ENCODE measurements around the gene KEAP1. TPM values are rescaled to one million over a fixed set of nuclear protein-coding genes. Genes with fewer than 3 reads are reported as not detected.

Gene KEAP1
- total and polyA plus RNA-seq, 2 donors from 2014 or later = 60.8 to 79.4 TPM

GRCh38 chr19:10517361-10517759, 14.2 kb upstream of the KEAP1 start, which contains the start of gene S1PR5:
S1PR5 (minus strand) TSS chr19:10517447; CDS start chr19:10515011, 2,436 bp downstream.
- no peak for FAIRE-seq
- H3K9ac ChIP-seq (ENCODE audit: low read length in 3 of 3) = no peak within 1 kb of the TSS
- intact Hi-C loops (cut with DNase I) = no loop called here
- peaks cover 35% of the 10 kb centered on the region for H3K27me3 ChIP-seq (ENCODE audit: control insufficient read depth, insufficient read depth, low read length)
- peak within 1 kb of the TSS in 1 of 2 donors; percentile 36 for H3K27ac ChIP-seq (ENCODE audit: low read depth in 2 of 2, low read length in 2 of 2)
- peaks cover 0 to 6% (median 4%) of the 10 kb centered on the region in 3 donors for H3K4me1 ChIP-seq (ENCODE audit: control insufficient read depth in 2 of 3, insufficient read depth in 2 of 3, low read depth in 1 of 3, low read length in 3 of 3)
- H3K9me3 ChIP-seq (ENCODE audit: control insufficient read depth in 2 of 3, insufficient read depth in 1 of 3, low read length in 3 of 3) = no peaks in the 10 kb centered on the region
- peak in 4 of 5 donors; percentile 18 to 81 (median 48) for DNase-seq
- TF ChIP-seq, protein P1, sequence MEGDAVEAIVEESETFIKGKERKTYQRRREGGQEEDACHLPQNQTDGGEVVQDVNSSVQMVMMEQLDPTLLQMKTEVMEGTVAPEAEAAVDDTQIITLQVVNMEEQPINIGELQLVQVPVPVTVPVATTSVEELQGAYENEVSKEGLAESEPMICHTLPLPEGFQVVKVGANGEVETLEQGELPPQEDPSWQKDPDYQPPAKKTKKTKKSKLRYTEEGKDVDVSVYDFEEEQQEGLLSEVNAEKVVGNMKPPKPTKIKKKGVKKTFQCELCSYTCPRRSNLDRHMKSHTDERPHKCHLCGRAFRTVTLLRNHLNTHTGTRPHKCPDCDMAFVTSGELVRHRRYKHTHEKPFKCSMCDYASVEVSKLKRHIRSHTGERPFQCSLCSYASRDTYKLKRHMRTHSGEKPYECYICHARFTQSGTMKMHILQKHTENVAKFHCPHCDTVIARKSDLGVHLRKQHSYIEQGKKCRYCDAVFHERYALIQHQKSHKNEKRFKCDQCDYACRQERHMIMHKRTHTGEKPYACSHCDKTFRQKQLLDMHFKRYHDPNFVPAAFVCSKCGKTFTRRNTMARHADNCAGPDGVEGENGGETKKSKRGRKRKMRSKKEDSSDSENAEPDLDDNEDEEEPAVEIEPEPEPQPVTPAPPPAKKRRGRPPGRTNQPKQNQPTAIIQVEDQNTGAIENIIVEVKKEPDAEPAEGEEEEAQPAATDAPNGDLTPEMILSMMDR (IDR thresholded peaks at IDR 0.05; ENCODE audit: borderline replicate concordance, extremely low read depth, insufficient read depth) = no peak
- peak within 1 kb of the TSS in 1 of 3 donors; percentile 35 for H3K4me3 ChIP-seq (ENCODE audit: low read length in 3 of 3)
- no peaks in the 10 kb centered on the region for H3K36me3 ChIP-seq (ENCODE audit: control insufficient read depth in 2 of 3, insufficient read depth in 3 of 3, low read length in 3 of 3)

DNA sequence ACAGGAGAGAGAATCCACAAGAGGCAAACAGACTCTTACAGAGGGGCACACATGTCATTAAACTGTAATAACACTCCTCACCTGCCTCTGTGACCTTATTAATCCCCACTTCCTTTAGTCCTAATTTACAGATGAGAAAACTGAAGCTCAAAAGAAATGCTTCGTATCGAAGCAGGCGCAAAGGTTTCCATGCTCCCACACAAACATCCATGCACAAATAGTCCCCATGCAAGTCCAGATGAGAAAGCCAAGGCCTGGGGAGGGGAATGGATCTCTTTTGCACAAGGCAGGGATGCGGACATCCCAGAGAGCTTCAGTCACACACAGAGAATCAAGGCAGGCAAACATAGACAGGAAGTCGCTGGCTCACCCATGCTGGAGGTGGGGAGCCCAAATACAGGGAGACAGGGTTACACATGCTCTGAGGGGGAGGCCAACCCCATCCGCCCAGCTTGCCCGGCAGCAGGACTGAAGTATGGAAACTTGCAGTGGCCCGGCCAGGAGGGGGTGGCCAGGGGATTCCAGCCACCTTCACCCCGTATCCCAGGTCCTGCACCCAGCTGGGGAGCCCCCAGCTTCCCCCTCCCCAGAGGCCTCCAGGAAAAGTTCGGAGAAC, 13.6 kb upstream of the KEAP1 start:
- TF ChIP-seq, protein P1 (IDR thresholded peaks at IDR 0.05; ENCODE audit: borderline replicate concordance, extremely low read depth, insufficient read depth) = no peak
- H3K4me1 ChIP-seq (ENCODE audit: control insufficient read depth in 2 of 3, insufficient read depth in 2 of 3, low read depth in 1 of 3, low read length in 3 of 3) = peaks cover 0 to 6% (median 4%) of the 10 kb centered on the region in 3 donors
- no peak overlapping the region for H3K27ac ChIP-seq (ENCODE audit: low read depth in 2 of 2, low read length in 2 of 2)
- no peak overlapping the region for H3K9ac ChIP-seq (ENCODE audit: low read length in 3 of 3)
- H3K9me3 ChIP-seq (ENCODE audit: control insufficient read depth in 2 of 3, insufficient read depth in 1 of 3, low read length in 3 of 3) = no peaks in the 10 kb centered on the region
- peak overlapping the region in 1 of 3 donors; percentile 35 for H3K4me3 ChIP-seq (ENCODE audit: low read length in 3 of 3)
- intact Hi-C loops (cut with DNase I) = no loop called here
- no peak for DNase-seq
- H3K36me3 ChIP-seq (ENCODE audit: control insufficient read depth in 2 of 3, insufficient read depth in 3 of 3, low read length in 3 of 3) = no peaks in the 10 kb centered on the region
- FAIRE-seq = no peak
- H3K27me3 ChIP-seq (ENCODE audit: control insufficient read depth, insufficient read depth, low read length) = peaks cover 35% of the 10 kb centered on the region

- H3K9me3 ChIP-seq (ENCODE audit: control insufficient read depth in 2 of 3, insufficient read depth in 1 of 3, low read length in 3 of 3) = no peaks in the 10 kb centered on the region
- TF ChIP-seq, protein P1 (IDR thresholded peaks at IDR 0.05; ENCODE audit: borderline replicate concordance, extremely low read depth, insufficient read depth) = no peak
- no peaks in the 10 kb centered on the region for H3K36me3 ChIP-seq (ENCODE audit: control insufficient read depth in 2 of 3, insufficient read depth in 3 of 3, low read length in 3 of 3)
- no peak overlapping the region for H3K27ac ChIP-seq (ENCODE audit: low read depth in 2 of 2, low read length in 2 of 2)
- H3K4me1 ChIP-seq (ENCODE audit: control insufficient read depth in 2 of 3, insufficient read depth in 2 of 3, low read depth in 1 of 3, low read length in 3 of 3) = peaks cover 0 to 6% (median 4%) of the 10 kb centered on the region in 3 donors
- peaks cover 35% of the 10 kb centered on the region for H3K27me3 ChIP-seq (ENCODE audit: control insufficient read depth, insufficient read depth, low read length)
- intact Hi-C loops (cut with DNase I) = no loop called here
- DNase-seq (no peak), FAIRE-seq (no peak)
- no peak overlapping the region for H3K9ac ChIP-seq (ENCODE audit: low read length in 3 of 3)
- no peak overlapping the region for H3K4me3 ChIP-seq (ENCODE audit: low read length in 3 of 3)
These were observed 12.9 kb upstream of the KEAP1 start for GRCh38 chr19:10516064-10516385.

Measured in kidney (tissue), 14 donors.